Measurements from ENCODE around the gene MC1R. TPM values are rescaled to one million over a fixed set of nuclear protein-coding genes. Genes with fewer than 3 reads are reported as not detected.

Gene MC1R
- total RNA-seq, 2 experiments from 2014 or later: 2.0 to 2.5 TPM

DNA sequence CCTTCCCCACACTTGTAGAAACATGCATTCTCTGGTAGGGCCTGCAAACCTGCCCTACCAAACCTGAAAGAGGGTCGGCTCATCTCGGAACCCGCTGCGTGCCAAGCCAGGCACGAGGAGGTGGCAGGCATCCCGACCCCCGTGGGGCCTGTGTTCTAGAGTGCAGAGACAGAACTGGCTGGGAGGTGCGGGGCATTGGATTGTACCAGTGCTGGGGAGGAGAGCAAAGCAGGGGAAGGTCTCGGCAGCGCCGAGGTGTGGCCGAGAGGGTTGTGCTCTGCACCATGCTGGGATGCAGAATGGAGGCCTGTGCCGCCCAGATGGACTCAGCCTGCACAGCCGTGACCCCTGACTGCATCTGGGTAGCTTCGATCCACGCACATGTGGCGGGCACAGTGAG is 17.8 kb upstream of the MC1R start:
- intact Hi-C loops (cut with micrococcal nuclease): no loop called here
- Mint-ChIP-seq H3K36me3 (ENCODE audit: low read depth) (peaks cover 20% of the 10 kb centered on the region), H3K9me3 (no peaks in the 10 kb centered on the region), H3K27me3 (no peaks in the 10 kb centered on the region), H3K4me1 (ENCODE audit: low read depth) (peaks cover 4% of the 10 kb centered on the region), H3K27ac (no peak overlapping the region), H3K4me3 (no peak overlapping the region)
- DNase-seq (no peak), ATAC-seq (no peak)
- ChIA-PET POLR2A (no interaction called here), CTCF (no interaction called here)
- TF ChIP-seq, protein P1, sequence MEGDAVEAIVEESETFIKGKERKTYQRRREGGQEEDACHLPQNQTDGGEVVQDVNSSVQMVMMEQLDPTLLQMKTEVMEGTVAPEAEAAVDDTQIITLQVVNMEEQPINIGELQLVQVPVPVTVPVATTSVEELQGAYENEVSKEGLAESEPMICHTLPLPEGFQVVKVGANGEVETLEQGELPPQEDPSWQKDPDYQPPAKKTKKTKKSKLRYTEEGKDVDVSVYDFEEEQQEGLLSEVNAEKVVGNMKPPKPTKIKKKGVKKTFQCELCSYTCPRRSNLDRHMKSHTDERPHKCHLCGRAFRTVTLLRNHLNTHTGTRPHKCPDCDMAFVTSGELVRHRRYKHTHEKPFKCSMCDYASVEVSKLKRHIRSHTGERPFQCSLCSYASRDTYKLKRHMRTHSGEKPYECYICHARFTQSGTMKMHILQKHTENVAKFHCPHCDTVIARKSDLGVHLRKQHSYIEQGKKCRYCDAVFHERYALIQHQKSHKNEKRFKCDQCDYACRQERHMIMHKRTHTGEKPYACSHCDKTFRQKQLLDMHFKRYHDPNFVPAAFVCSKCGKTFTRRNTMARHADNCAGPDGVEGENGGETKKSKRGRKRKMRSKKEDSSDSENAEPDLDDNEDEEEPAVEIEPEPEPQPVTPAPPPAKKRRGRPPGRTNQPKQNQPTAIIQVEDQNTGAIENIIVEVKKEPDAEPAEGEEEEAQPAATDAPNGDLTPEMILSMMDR (IDR thresholded peaks at IDR 0.05): no peak

DNA sequence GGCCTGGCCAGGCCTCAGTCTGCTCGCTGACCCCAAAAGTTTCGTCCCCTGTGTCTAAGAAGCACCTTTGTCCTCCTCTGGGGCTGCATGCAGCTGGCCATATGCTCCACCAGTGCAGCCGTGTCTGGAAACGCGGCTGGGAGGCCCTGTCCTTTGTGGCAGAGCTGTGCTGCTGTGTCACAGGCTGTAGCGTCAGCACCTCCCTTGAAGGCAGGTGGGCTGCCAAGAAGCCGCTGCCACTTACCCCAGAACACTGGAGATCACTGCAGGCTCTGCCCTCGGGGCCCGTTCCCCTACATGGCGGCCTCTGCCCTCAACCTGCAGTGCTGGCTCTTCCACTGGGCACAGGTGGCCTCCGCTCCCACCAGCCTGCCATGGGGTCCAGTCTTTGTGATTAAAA is 15.7 kb upstream of the MC1R start:
- ATAC-seq (no peak), DNase-seq (no peak)
- Mint-ChIP-seq H3K4me1 (ENCODE audit: low read depth) (peaks cover 4% of the 10 kb centered on the region), H3K9me3 (no peaks in the 10 kb centered on the region), H3K4me3 (no peak overlapping the region), H3K27me3 (no peaks in the 10 kb centered on the region), H3K27ac (no peak overlapping the region), H3K36me3 (ENCODE audit: low read depth) (peaks cover 26% of the 10 kb centered on the region)
- intact Hi-C loops (cut with micrococcal nuclease): no loop called here
- TF ChIP-seq, protein P1 (IDR thresholded peaks at IDR 0.05): no peak
- ChIA-PET POLR2A (no interaction called here), CTCF (no interaction called here)

DNA sequence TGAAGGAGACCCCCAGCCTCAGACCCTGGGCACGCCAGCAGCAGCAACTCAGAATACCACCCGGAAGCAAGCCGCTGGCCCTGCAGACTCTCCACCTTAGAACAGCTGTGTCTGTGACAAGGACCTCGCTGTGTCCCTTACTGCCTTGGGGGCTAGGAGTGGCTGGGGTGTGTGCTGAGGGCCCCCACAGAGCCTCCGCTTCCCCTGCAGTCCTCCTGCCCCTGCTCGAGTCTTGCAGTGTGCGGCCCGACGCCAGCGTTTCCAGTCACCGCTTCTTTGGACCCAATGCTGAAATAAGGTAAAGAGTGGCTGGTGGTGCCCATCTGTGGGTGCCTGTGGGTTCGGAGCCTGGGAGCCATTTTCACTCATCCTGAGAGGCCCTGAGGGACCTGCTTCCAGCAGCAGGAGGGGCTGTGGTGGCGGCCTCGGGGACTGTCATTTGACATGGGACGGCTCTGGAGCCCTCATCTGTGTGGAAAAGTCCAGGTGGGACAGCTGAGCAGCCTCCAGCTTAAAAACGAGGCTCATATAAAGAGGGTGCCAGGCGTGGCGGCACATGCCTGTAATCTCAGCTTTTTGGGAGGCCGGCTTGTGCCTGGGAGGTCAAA is 14.7 kb upstream of the MC1R start:
- intact Hi-C loops (cut with micrococcal nuclease): no loop called here
- peaks cover 4% of the 10 kb centered on the region for H3K4me1 Mint-ChIP-seq (ENCODE audit: low read depth)

DNA sequence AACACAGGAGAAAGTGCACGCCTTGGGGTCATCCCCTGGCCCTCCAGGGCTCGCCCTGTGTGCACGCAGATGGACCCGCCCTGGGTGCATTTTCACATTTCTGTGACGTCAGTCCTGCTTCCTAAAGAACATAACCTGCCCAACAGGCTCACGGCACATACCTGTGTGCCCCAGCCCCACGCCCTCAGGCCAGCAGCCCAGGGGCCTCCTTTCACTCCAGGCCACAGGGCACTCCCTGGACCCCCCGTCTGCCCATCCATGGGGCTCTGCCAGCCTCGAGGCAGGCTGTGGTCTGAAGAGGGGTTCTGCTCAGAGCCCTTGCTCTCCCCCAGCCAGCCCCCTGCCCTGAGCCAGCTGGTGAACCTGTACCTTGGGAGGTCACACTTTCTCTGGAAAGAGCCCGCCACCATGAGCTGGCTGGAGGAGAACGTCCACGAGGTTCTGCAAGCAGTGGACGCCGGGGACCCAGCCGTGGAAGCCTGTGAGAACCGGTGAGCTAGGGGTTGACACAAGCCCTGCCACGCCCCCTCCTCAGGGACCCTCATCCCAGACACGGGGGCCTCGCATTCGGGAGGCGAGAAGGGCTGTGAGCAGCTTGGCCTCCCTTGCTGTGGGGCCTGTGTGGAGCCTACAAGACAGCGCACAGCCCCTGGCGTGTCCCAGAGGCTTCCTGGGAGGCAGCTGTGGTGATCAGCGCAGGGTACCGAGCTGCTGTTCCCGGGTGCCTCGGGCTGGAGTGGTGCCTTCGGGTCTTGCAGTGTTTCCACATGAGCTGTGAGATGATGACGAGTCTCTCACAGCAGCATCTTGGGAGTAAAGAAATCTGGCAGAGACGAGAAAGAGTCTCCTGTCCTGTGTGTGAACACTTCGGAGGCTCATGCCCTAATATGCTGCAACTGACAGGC is 13.8 kb upstream of the MC1R start:
- H3K36me3 Mint-ChIP-seq (ENCODE audit: low read depth): peaks cover 32% of the 10 kb centered on the region
- peaks cover 3% of the 10 kb centered on the region for H3K4me1 Mint-ChIP-seq (ENCODE audit: low read depth)
- ChIA-PET POLR2A (interaction anchor here (1.0 kb wide), 1 partner anchor 10 kb away, joined by 3 read pairs; no protein-coding TSS in a partner anchor), CTCF (no interaction called here)
- H3K4me3 Mint-ChIP-seq: no peak overlapping the region
- ATAC-seq (no peak), DNase-seq (no peak)
- H3K9me3 Mint-ChIP-seq: no peaks in the 10 kb centered on the region
- intact Hi-C loops (cut with micrococcal nuclease): no loop called here
- no peaks in the 10 kb centered on the region for H3K27me3 Mint-ChIP-seq
- TF ChIP-seq, protein P1 (IDR thresholded peaks at IDR 0.05): no peak
- H3K27ac Mint-ChIP-seq: no peak overlapping the region

More for the DNA sequence above, 14.7 kb upstream of the MC1R start:
- H3K27ac Mint-ChIP-seq: no peak overlapping the region
- no peak overlapping the region for H3K4me3 Mint-ChIP-seq
- TF ChIP-seq, protein P1 (IDR thresholded peaks at IDR 0.05): no peak
- no peaks in the 10 kb centered on the region for H3K27me3 Mint-ChIP-seq
- ChIA-PET POLR2A (interaction anchor here (1.0 kb wide), 1 partner anchor 9 kb away, joined by 3 read pairs; no protein-coding TSS in a partner anchor), CTCF (no interaction called here)
- H3K9me3 Mint-ChIP-seq: no peaks in the 10 kb centered on the region
- peaks cover 29% of the 10 kb centered on the region for H3K36me3 Mint-ChIP-seq (ENCODE audit: low read depth)
- ATAC-seq (no peak), DNase-seq (no peak)

Data from activated CD8-positive, alpha-beta T cell treated with anti-CD3 and anti-CD28 coated beads for 36 hours (primary cell).